Esophagus squamous epithelium (tissue), 4 donors: Measurements from ENCODE around the gene CHRNB2.

Experiments used
- CTCF ChIP-seq, 6 experiments: fragments of 450-650 bp in 4 of 6; fragments of 200-600 bp in 2 of 6; sonication (generic) in 2 of 6; IDR thresholded peaks; one replicate each; pipeline ENCODE4 v1.5.1; 2016 to 2019; ENCODE audit warnings: antibody characterized with exemption in 6 of 6, mild to moderate bottlenecking in 4 of 6, moderate library complexity in 4 of 6
- POLR2A ChIP-seq, 4 donors: fragments of 450-650 bp; IDR thresholded peaks; one replicate each; pipeline ENCODE4 v1.6.1; 2017; ENCODE audit warnings: antibody characterized with exemption in 4 of 4, mild to moderate bottlenecking in 4 of 4, moderate library complexity in 3 of 4

GRCh38 chr1:154629061-154629674 is 61.6 kb downstream of the CHRNB2 start:
- TF ChIP-seq CTCF (IDR thresholded peaks at IDR 0.05) (no peak), POLR2A (IDR thresholded peaks at IDR 0.05) (no peak)
